D721Med (cell line): Measurements from ENCODE around the gene MIOX.

Experiments used
- DNase-seq: peaks from one replicate; pipeline ENCODE4 v3.0.0; 2011; ENCODE audit warnings: low spot score; ENCODE audit not compliant: insufficient read length
- FAIRE-seq: peaks from 2 replicates; lab custom pipeline; 2011; peaks lifted over from hg19 to GRCh38; lab: Jason Lieb, UNC
- TF ChIP-seq, protein P1 (sequence below): IDR thresholded peaks from 2 replicates; pipeline ENCODE4 v1.5.1; 2012; ENCODE audit warnings: mild to moderate bottlenecking, control low read depth; ENCODE audit not compliant: insufficient read depth; ENCODE audit errors: missing control alignments

The MIOX gene

DNA sequence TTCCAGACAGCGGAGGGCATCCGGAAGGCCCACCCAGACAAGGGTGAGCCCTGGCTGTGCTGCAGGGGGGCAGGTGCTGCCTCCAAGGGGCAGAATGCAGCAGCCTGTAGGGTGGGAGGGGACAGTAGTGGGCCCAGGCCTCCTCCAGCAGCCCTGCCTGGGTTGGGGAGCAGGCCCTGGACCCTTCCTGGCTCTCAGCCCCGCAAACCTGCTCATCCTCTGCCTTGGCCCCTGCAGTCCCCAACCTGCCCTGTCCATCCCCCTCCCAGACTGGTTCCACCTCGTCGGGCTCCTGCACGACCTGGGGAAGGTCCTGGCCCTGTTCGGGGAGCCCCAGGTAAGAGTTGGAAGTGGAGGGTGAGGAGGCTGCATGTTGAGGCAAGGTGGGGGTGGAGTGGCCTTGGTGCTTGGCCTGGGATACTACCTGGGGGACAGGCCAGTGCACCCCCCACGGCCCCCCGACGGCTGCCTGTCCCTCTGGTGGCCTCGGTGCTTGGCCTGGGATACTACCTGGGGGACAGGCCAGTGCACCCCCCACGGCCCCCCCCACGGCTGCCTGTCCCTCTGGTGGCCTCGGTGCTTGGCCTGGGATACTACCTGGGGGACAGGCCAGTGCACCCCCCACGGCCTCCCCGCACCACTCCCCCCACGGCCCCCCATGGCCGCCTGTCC, 1.5 kb downstream of the MIOX start:
- no peak for FAIRE-seq
- DNase-seq: no peak
- TF ChIP-seq, protein P1, sequence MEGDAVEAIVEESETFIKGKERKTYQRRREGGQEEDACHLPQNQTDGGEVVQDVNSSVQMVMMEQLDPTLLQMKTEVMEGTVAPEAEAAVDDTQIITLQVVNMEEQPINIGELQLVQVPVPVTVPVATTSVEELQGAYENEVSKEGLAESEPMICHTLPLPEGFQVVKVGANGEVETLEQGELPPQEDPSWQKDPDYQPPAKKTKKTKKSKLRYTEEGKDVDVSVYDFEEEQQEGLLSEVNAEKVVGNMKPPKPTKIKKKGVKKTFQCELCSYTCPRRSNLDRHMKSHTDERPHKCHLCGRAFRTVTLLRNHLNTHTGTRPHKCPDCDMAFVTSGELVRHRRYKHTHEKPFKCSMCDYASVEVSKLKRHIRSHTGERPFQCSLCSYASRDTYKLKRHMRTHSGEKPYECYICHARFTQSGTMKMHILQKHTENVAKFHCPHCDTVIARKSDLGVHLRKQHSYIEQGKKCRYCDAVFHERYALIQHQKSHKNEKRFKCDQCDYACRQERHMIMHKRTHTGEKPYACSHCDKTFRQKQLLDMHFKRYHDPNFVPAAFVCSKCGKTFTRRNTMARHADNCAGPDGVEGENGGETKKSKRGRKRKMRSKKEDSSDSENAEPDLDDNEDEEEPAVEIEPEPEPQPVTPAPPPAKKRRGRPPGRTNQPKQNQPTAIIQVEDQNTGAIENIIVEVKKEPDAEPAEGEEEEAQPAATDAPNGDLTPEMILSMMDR: no peak

- TF ChIP-seq, protein P1: no peak
- FAIRE-seq: no peak
- no peak for DNase-seq
These were observed 2.2 kb downstream of the MIOX start for GRCh38 chr22:50488886-50489285.

GRCh38 chr22:50489363-50490243, 2.9 kb downstream of the MIOX start:
- TF ChIP-seq, protein P1: no peak
- no peak for DNase-seq
- no peak for FAIRE-seq

- DNase-seq (no peak), FAIRE-seq (no peak)
- TF ChIP-seq, protein P1: no peak
These were observed 4.1 kb downstream of the MIOX start for GRCh38 chr22:50490531-50491308.

DNA sequence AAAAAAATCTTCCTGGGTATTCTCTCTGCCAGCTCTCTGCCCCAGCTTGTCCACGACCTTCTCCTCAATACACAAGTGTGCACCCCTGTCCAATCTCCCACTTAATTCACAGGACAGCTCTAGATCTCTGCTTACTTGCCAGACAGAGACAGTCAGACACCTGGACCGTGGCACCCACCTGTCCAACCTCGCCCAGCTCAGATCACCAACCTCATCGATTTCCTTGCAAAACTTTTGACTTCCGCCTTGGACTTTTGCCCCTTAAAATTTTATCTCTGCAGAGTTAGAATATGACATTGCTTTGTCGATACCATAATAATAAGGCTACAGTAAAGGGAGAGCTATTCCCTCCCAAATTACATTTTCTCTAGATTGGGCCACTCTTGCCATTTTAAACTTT, 10.4 kb downstream of the MIOX start:
- TF ChIP-seq, protein P1: no peak
- FAIRE-seq (no peak), DNase-seq (no peak)

DNA sequence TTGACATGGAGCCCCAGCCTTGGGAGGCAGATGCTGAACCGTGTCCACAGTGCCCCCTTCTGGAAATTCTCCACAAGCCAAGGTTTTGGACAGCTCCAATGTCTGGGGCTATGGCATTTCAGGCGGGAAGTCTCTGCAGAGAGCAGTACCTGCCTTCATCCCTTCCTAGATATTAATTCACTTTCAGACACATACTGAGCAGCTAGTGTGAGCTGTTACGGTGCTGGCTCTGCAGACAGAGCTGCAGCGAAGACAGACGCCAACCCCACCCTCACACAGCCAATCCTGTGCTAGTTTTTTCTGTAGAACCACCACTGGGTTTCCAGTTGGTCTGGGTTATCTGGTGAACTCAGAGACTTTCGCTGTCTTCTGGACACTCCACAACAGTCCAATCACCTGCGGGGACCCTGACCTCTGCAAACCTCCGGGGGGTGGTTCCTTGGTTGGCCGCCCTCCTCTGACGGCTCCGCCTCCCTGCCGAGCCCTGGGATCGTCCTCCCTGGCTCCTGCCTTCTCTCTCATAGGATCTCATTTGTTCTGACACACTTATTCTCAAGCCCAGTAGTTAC, 11.7 kb downstream of the MIOX start:
- FAIRE-seq (no peak), DNase-seq (no peak)
- TF ChIP-seq, protein P1: peak; percentile 63
